Activated CD4-positive, alpha-beta T cell treated with anti-CD3 and anti-CD28 coated beads for 24 hours (primary cell): Measurements from ENCODE around the gene UQCR11.

Experiments used
- DNase-seq, 2 donors: peaks; one replicate each; pipeline ENCODE4 v3.0.0-alpha.2; 2020; ENCODE audit warnings: low read depth in 2 of 2

Gene UQCR11

DNA sequence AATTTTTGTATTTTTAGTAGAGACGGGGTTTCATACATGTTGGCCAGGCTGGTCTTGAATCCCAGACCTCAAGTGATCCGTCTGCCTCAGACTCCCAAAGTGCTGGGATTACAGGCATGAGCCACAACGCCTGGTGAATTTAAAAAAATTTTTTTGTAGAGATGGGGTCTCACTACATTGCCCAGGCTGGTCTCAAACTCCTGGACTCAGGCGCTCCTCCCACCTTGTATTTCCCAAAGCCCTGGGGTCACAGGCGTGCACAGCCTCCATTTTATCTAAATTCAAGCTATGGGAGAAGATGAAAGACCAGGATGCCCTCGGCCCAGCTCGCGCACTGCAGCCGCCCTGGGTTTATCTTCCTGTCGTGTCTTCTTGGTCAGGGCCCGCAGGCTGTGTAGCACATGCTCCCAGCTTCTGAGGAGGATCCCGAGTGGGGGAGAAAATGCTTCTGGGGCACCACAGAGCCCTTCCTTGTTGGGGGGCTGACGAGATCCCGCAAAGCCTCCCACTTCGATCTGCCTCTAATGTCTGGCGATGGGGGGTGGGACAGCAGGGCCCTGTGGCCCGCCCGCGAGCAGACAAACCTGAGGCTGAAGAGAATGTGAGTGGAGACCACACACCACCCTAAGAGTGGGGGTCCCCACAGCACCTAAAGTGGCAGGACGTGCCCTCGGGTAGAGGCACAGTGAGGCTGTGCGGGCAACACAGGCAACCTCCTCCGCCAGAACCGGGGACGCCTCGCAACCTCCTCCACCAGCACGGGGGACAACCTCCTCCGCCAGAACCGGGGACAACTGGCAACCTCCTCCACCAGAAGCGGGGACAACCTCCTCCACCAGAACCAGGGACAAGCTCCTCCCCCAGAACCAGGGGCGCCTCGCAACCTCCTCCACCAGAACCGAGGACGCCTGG is 31.3 kb upstream of the UQCR11 start:
- no peak for DNase-seq

DNA sequence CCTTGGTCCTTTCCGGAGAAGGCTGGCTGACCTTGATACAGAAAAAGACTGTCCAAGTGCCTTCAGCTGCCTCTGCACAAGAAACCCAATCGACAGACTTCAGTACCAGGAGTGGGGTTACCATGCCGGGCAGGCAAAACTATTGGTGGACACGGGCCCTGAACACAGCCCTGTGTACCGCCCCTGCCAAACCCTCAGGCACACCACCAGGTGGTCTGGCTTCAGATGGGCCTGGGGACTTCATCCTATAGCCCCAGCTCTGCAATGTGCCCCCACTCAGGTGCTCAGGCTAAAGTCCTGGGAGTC is 29.6 kb upstream of the UQCR11 start:
- DNase-seq, result no peak

- no peak for DNase-seq
Measured at GRCh38 chr19:1634242-1634937, 29.1 kb upstream of the UQCR11 start.

- no peak for DNase-seq
Measured at GRCh38 chr19:1633269-1633826, 28.1 kb upstream of the UQCR11 start.

DNA sequence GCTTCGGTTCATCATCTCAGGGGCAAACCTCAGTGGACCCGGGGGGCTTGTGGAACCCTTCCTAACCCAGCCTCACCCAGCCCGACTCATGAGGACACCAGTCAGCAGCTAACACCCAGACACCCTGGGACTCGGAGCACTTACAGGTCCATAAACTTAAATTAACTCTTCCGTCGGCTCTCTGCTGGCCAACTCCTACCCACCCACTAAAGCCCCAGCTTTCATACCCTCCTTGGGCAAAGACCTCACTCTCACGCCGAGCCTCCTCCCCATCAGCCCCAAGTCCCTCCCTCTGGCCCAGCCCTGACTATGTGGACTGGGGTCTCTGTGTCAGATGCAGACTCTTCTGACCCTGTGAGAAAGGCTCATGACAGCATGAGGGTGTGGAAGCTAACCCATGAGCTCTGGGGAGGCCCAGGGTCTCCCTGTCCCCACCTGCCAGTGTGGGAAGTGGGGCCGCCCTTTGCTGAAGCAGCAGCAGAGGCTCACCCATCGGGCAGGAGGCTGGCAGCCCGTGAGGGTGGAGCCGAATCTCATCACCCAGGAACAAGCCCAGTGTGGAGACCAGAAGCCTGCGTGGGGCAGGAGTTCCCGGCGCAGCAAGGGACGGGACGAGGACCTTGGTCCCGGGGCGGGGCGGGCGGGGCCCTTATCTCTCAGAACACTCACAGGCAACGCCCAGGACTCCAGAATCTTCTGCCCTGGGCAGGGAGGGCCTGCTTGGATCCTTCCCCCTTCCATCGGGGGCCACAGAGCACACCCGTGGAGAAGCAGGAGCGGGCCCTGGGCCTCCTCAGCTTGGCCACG is 27.4 kb upstream of the UQCR11 start:
- DNase-seq, result no peak

DNA sequence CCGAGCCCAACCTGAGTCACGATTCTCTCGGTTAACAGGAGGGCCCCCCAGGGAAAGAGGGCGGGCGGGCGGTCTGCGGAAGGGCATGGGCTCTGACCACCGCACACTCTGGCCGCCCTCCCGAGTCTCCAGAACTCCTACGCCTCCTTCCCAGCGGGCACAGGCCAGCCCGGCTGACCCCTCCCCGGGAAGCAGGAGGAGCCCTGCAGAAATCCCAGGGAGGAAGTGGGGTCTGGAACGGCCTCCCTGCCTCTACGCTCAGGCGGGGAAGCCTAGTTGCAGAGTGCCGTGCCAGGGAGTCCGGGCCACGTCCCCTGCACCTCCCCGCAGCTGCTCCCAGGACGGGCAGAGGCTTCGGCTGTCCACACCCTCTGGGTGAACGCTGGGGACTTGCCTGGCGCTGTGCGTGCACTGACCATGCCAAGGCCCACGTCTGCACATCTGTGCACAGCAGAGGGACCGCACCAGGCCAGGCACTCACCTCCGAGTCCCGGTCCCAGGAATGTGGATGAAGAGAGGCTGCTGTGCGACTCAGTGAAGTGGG is 26.4 kb upstream of the UQCR11 start:
- no peak for DNase-seq

GRCh38 chr19:1630811-1631210 is 25.5 kb upstream of the UQCR11 start:
- no peak for DNase-seq

DNA sequence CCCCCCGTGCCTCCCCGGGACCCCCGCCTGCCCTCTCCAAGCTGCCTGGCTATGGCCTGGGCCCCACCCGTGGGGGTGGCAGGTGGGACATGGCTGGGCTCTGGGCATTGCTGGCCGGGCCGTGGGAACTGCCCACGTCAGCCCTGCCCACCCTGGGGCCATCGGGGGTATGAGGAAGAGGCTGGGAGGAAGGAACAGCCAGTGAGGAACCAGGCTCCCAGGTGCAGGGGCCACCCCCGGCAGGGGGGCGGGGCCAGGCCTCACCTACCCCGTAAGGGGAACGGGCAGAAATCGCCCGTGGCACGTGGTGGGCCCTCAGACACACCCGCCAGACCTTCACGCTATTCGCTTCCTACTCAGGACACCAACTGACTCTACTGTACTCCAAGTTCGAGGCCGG is 24.8 kb upstream of the UQCR11 start:
- DNase-seq, result no peak

- DNase-seq, result no peak
Measured at GRCh38 chr19:1629256-1629808, 24.1 kb upstream of the UQCR11 start.

GRCh38 chr19:1627194-1627593 is 21.9 kb upstream of the UQCR11 start:
- DNase-seq, result no peak

DNA sequence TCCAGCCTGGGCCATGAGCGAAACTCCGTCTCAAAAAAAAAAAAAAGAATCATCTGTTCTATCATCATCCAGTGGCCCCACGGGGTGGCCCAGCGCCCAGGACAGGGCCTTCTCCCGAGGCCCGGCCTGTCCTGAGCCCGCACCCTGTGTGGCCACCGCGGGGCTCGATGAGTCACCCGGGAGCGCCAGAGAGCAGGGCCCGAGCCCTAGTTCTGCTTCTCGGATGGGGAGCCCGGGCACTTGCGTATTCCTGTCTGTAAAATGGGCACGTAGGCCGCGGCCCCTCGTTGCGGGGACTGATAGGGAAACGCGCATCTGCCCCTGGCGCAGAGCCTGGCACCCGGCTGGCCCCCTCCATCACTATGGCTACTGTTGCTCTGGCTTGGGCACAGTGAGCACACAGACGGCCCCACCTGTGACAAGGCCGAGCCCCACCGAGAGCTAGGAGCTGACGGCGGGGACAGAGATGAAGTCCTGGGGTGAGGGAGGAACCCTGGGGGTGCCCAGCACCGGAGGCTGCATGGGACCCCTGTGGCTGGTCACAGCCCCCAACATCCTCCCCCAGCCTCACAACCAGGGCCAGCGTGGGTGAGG is 21.3 kb upstream of the UQCR11 start:
- no peak for DNase-seq

DNA sequence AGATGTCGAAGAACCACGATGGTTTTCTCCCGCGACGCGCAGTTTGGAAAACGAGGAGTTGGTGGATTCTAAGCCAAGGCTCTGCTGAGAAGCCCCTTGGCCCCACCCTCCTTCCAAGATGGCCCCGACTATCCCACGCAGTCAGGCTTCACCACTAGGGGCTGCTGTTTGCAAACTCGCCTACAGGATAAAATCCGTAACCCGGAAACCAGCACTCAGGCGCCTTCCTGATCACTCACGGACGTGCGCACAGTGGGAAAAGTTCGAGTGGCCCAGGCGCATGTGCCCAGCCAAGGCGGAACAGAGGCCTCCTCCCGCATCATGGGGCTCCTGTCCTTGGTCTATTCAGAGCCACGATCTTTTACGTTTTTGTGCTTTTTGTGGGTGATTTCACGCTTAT is 19.2 kb upstream of the UQCR11 start:
- DNase-seq, result peak; percentile 36 to 43

GRCh38 chr19:1622541-1622940 is 17.3 kb upstream of the UQCR11 start:
- no peak for DNase-seq

DNA sequence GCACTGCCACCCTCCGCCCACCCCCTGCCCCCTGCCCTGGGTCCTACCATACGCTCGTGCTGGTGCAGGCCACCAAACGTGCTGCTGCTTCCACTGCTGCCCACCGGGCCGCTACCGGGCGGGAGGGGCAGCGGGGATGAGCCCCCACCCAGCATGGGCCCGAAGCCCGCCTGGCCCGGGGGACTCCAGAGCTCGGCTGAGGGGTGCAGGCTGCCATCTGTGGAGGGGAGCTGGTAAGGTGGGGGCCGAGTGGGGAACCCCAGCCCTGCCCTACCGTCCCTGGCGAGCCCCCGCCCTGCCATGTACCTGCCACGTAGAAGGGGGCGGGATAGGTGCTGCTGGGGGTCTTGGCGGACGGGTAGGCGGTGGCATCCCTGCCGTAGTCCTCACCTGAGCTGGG is 16.7 kb upstream of the UQCR11 start:
- no peak for DNase-seq

GRCh38 chr19:1621574-1621973 is 16.3 kb upstream of the UQCR11 start:
- no peak for DNase-seq

DNA sequence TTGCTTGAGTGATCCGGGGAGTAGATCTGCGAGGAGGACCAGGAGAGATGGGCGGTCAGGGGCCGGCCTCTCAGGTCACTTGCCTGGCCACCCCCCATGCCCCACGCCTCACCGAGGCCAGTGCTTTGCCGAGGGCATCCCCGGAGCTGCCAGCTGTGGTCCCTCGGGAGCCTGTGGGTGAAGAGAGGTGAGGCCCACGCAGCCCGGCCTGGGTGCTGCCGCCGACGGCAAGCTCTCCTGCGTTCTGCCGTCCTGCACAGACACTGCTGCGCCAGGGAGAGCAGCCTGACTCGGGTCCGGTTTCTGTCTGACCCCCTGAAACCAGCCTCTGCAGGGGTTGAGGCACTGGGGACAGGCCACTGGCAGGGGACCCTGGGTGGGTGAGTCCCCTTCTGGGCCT is 15.8 kb upstream of the UQCR11 start:
- DNase-seq, result no peak

GRCh38 chr19:1620502-1620901 is 15.2 kb upstream of the UQCR11 start:
- no peak for DNase-seq

GRCh38 chr19:1619703-1620102 is 14.4 kb upstream of the UQCR11 start:
- no peak for DNase-seq

DNA sequence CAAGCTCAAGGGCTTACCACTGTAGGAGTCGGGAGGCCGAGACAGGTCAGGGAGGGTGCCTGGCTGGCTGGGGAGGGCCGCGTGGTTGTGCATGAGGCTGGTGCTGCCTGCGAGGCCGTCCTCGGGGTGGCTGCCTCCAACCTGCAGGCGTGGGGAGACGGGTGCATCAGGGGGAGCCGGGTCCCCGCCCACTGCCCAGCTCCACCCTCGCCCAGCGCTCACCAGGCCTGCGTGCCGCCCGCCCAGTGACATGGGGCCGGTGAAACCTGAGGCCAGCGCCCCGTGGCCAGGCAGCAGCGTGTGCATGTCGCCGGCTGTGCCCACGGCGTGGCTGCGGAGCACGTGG is 13.8 kb upstream of the UQCR11 start:
- no peak for DNase-seq

DNA sequence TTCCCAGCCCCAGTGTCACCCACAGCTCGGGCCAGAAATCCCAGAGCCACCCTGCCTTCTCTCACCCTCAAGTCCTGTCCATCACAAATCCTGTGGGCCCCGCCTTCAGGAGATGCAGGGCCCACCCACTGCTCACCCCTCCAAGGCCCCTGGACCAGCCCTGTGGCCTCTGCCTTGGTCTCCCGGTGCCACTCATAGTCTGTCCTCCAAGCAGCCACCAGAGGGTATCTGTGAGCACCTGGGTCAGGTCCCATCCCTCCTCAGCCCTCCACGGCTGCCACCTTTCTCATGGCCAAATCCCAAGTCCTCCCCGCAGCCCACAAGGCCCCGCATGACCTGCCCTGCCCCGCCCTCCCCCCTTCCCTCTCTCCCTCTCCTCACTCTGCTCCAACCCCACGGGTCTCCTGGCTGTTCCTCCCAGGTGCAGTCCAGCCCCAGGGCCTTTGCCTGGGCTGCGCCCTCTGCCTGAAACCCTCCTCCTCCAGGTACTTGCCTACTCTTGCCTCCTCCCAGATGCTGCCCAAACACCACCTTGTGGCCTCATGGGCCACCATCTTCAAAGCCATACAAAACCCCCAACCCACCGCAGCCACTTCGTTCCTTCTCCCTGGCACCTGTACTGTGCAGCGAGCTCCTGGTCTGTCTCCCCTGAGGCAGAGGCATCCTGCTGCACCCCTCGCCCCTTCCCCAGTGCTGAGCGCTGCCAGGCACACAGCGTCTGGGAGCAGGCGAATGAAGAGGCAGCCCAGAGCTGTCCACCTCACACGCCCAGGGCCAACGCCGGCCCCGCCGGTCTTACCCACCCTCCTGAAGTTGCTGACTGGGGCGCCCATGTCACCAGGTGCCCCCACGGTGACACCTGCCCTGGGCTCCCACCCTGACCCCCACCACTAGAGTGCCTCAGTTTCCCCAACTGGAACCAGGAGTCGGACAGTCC is 13.2 kb upstream of the UQCR11 start:
- DNase-seq, result no peak
